Stimulated activated CD8-positive, alpha-beta memory T cell treated with anti-CD3 and anti-CD28 coated beads, Interleukin-15, amount 100 ng/mL, for 24 hours (primary cell): ENCODE measurements around the gene STK32B.
"Not testable (repeated sequence)": the region's sequence is repeated elsewhere in the genome, so short reads cannot be mapped to it uniquely, and the experiment has no call there.

Experiments
- DNase-seq: peaks from one replicate; pipeline ENCODE4 v3.0.0-alpha.2; 2020; ENCODE audit warnings: low read depth

Gene STK32B

GRCh38 chr4:5209862-5210261 lies 158.6 kb downstream of the STK32B start:
- no peak for DNase-seq

GRCh38 chr4:5211282-5211839 lies 160.1 kb downstream of the STK32B start:
- DNase-seq, result no peak

GRCh38 chr4:5212255-5213013 lies 161.2 kb downstream of the STK32B start:
- no peak for DNase-seq

DNA sequence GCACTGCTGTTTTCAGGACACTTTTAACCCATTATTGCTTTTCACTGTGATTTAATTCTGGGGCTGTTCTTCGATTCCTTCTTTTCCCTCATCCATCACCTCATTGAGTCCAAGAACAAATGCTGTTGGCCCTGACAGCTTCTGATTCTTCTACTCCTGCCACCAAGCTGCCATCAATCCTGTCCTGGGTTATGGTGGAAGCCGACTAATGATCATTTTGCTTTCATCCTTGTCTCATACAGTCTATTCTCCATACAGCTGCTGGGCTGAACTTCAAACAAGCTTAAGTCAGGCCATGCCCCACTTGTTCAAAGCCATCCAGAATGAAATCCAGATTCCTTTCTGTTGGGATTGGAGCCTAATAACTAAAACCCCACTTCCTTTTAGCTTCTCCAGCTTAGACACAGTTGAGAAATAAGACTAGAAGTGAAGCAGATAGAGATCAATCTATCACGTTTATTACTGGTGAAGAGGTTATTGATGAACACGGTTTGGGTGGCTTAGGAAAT lies 161.9 kb downstream of the STK32B start:
- no peak for DNase-seq

DNA sequence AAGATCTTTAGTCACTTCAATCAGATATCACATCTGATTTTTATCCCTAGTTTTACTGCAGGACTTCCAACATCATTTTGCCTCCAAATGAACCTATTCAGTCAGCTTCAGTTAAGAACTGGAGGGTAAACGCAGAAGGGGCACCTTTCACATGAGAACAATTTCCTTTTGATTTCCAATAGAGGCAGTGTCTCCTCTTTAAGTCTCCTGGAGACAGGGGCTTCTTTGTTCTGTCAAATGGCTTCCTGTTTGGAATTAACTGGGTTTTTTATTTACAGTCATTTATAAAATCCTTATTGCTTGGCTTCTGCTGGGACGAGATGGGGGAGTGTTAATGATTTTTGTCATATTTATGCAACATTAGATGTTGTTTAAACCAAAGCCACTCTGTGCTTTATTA lies 164.0 kb downstream of the STK32B start:
- no peak for DNase-seq

DNA sequence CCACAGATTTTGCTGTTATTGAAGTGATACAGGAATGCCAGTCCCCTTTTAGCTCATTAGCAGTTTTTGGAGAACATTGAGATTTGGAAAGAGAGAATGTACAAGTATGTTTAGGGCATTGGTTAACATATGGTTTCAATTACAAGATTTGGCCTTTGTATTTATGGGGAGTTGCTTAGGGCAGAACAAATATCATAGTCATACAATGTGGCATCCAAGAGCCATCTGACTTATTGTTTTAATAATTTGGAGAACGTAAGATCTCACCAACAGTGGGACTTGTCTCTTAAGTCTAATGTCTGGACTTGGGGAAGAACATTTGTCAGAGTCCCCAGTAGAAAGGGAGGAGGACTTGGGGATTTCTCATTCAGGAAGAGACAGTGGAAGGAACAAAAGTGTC lies 166.1 kb downstream of the STK32B start:
- DNase-seq, result no peak

GRCh38 chr4:5218376-5219069 lies 167.2 kb downstream of the STK32B start:
- no peak for DNase-seq

DNA sequence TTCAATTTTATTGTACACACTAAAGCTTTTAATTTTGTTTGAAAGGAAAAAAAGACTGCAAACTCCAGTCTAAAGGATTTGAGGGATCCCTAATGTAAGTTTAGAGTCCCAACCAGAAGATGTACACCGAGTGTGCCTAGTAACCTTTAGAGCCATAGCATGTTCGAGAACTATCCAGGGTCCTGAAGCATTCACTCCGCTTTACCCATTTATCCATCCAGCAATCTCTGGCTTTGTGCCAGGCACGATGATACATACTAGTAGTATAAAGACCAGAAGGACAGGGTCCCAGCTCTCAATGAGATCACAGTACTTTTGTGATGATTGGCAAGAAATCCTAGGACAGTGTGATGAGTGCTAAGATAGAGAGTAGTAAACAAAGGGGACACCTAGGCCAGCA lies 168.7 kb downstream of the STK32B start:
- DNase-seq, result no peak

GRCh38 chr4:5222047-5222446 lies 170.8 kb downstream of the STK32B start:
- no peak for DNase-seq

DNA sequence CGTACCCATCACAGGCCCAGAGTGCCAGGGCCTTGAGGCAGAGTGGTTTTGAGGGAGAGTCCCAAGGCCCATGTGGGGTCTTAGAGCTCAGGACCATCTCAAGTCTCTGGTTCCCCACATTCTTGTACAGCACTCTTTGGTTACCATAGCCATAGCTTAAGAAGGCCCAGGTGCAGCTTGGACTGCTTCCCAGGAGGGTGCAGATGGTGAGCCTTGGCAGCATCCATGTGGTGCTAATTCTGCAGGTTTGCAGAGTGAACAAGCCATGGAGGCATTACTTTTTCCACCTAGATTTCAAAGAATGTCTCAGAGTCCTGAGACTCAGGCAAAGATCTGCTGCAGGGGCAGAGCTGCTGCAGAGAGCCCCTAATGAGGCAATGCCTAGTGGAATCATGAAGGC lies 171.7 kb downstream of the STK32B start:
- DNase-seq, result no peak

DNA sequence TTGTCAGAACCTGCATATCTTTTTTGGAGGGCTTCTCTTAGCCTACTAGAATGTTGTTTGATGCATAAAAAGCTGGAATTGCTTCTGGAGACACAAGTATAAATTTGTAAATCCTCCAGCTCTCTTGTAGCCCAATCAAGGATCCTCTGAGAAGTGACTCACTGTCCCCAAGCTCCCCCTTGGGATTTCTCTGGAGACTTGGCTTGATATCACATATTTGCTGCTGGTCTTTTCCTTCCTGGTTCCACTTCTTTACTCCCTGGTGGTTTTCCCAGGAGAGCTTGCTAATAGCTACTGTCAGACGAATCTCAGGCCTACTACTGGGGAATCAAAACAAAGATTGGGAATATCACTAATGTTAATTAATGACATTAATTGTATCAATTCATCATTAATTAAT lies 173.1 kb downstream of the STK32B start:
- DNase-seq, result no peak

- no peak for DNase-seq
These were observed 181.3 kb downstream of the STK32B start for GRCh38 chr4:5232549-5232948.

DNA sequence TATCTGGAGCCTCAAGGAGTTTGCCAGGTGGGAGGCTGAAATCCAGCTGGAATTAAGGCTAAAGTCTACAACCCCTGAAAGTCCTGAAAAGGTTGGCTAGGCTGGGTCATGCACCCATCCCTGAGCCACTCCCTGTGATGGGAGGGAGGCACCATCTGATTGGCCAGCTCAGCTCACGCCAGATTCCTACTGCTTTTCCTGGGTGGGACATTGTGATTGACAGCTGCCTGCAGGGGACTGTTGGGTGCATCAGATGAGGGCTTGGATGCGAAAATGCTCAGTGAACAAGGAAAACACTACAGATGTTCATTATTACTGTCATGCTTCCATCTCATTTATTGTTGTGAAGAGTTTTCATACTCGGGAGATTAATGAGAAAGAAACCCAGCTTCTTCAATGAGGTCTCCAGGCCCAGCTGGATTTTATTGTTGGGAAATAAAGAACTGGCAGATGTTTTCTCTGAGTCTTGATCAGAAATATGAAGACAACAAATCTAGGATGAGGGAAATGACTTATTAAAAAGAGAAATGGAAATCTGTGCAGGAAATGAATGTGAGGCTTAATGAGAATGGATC lies 185.9 kb downstream of the STK32B start:
- no peak for DNase-seq

DNA sequence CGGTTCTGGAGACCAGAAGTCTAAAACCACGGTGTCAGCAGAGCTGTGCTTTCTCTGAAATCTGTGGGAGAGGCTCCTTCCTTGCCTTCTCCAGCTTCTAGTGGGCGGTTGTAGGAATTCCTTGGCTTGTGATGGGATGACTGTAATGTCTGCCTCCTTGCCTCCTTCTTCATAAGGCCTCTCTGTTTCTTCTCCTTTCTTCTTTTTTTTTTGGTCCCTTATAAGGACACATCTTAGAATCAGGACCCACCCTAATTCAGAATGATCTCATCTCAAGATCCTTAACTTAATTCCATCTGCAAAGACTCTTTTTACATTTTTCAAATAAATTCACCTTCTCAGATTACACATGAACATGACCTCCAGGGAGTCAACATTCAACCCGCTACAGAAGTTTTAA lies 186.9 kb downstream of the STK32B start:
- no peak for DNase-seq

- DNase-seq, result not testable (repeated sequence)
These were observed 195.8 kb downstream of the STK32B start for GRCh38 chr4:5247061-5247460.

- DNase-seq, result no peak
These were observed 196.5 kb downstream of the STK32B start for GRCh38 chr4:5247735-5248134.

DNA sequence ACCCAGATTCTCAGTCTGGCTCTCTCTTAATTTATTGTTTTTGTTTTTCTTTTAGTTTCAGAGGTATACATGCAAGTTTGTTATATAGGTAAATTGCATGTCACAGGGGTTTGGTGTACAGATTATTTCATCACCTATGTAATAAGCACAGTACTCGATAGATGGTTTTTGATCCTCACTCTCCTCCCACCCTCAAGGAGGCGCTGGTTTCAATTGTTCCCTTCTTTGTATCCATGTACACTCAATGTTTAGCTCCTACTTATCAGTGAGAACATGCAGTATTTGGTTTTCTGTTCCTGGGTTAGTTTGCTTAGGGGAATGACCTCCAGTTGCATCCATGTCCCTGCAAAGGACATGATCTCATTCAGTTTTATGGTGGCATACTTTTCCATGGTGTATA lies 198.4 kb downstream of the STK32B start:
- DNase-seq, result no peak

GRCh38 chr4:5250536-5250935 lies 199.3 kb downstream of the STK32B start:
- DNase-seq, result not testable (repeated sequence)

DNA sequence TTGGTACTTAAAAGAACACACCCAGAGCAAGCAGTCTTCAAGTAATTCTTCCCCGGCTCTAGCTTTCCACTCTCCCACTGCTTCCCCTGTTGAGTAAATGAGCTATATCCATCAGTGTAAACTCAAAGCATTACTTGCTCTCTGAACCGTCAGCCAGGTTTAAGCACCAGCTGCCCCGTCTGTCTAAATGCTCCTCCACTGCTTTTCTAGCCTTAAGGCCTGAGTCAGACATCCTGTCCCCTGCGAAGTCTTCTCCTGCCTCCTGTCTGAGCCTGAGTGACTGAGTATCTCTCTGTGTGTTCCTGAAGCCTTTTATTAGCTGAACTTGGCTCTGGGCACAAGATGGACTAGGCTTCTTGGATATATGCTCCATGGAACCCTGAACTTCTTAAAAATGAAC lies 205.1 kb downstream of the STK32B start:
- no peak for DNase-seq

GRCh38 chr4:5257086-5257485 lies 205.8 kb downstream of the STK32B start:
- DNase-seq, result no peak

GRCh38 chr4:5259471-5259870 lies 208.2 kb downstream of the STK32B start:
- DNase-seq, result no peak

DNA sequence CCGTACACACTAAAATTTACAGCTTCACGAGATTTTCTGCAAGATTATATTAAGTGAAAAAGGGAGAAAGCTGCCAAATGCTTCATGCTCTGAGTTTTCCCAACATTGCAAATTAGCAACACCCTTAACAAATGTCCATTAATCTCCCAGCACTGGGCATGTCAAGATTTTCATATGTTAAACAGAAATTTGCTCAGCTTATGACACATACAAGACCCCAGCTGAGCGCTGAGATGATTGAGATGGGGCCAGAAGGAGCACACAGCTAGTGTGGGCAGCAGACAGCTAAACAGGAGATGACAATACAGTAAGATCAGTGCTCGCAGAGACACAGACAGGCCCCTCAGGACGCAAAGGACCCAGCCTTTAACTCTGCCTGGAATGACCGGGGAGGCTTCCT lies 208.8 kb downstream of the STK32B start:
- DNase-seq, result no peak

GRCh38 chr4:5261866-5262265 lies 210.6 kb downstream of the STK32B start:
- DNase-seq, result no peak
